ENCODE data around the gene NAV2.

Gene NAV2

DNA sequence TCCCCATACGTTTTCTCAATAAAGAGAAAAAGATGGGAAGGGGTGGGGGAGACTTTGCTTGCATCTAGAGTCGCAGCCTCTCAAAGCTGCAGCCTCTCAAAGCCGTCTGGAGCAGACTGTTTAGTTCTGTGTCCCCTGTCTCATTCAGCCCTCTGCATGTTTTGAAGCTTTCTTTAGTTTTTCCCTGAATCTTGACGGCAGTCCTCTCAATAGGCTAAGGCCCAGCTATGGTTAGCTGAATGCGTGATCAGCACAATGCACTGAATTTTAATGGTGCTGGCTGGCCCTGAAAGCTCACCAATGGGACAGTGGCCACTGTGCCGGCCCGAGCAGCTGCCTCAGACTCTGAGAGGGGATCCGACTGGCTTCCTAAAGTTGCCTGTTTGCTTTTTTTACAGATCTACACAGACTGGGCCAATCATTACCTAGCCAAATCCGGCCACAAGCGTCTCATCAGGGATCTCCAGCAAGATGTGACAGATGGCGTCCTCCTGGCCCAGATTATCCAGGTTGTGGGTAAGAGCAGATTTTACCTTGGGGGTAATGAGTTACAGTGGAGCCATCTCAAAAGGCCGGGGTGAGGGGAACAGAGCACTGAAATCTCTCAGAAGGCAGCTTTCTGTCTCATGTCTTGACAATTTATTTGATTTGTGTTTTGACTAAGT, 119.6 kb downstream of the NAV2 start:
- FAIRE-seq = no peak
- TF ChIP-seq POLR2A (IDR thresholded peaks at IDR 0.05; ENCODE audit: low read depth, low read length) = no peak
- no peak for DNase-seq (ENCODE audit: insufficient read length, low spot score)

DNA sequence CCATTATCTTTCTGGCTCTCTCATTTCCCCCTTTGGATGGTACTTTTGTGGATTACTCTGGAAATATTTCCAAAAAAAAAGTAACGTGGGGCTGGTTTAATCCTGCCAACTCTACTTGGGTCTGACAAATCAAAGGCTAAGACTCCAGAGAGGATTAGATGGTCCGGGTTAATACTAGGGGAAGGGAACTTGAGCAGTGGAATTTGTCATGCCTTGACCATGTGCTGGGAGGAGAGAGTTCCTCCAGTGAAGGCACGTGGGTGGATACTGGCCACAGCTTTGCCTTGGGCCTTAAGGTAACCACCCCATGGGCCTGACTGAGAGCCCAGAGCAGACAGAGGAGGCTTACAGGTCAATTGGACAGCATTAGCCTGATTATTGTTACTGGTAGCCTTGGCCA, 120.3 kb downstream of the NAV2 start:
- TF ChIP-seq POLR2A (IDR thresholded peaks at IDR 0.05; ENCODE audit: low read depth, low read length) = no peak
- DNase-seq (ENCODE audit: insufficient read length, low spot score) (no peak), FAIRE-seq (no peak)

DNA sequence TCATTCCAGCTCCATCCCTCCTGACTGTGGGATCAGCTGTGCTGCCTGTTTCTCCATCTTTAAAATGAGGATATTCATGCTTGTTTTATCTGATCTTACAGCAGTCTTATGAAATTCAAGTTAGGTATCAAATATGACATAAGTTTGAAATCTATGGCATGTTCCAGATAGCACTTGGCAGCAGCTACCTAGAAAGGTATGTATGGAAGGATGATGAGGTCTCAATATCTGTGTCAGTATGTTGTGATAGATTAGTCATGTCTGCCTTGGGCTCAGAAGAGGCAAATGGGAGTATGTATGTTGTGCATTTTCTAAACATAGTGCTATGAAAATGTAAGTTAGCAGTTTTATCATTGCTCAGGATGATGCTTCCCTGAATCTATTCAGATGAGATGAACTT, 122.1 kb downstream of the NAV2 start:
- DNase-seq (ENCODE audit: insufficient read length, low spot score) (no peak), FAIRE-seq (no peak)
- no peak for TF ChIP-seq POLR2A (IDR thresholded peaks at IDR 0.05; ENCODE audit: low read depth, low read length)

DNA sequence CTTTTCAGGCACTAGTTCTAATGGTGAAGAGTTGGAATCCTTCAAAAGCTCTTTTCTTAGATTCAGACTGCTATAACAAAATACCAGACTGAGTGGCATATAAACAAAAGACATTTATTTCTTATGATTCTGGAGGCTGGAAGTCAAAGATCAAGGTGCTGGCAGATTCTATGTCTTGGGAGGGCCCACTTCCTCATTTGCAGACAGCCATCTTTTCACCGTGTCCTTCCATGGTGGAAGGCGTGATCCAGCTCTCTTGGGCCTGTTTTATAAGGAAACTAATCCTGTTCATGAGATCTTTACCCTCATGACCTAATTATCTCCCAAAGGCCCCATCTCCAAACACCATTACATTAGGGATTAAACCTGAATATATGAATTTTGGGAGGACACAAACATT, 124.0 kb downstream of the NAV2 start:
- no peak for TF ChIP-seq POLR2A (IDR thresholded peaks at IDR 0.05; ENCODE audit: low read depth, low read length)
- FAIRE-seq = no peak
- DNase-seq (ENCODE audit: insufficient read length, low spot score) = no peak

DNA sequence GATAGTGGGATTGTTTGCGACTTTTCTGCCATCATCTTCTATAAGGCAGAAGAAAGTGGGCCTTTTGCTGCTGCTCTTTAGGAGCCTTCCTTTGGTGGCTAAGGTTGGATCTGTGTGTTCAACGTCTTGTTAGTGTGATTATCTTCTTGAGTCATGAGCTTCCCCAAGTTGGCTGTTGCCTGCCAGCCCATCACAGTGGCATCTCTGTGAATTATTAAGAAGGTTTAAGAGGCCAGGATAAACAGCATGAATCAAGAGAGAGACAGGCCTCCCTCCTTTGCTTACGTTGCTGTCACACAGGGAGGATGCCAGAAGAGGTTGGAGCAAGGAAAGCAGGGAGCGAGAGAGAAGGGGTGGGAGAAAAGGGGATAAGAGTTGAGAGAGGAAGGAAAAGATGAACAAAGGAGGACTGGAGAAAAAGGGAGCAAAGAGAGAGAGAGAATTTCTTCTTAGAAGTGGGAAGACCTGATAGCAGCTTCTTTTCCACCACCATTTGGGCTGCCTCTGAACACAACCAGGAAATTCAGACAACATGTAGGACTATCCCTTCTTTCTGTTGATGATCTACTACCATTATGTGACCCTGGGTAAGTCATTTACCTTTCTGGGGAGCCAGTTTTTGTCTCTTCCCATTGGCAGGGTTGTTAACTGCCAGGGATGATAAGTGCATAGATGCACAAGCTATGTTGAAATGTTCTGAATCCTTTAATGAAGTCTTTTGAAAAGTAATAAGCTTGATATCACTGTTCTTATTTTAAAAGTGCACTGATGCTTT, 126.5 kb downstream of the NAV2 start:
- no peak for FAIRE-seq
- TF ChIP-seq POLR2A (IDR thresholded peaks at IDR 0.05; ENCODE audit: low read depth, low read length) = no peak
- no peak for DNase-seq (ENCODE audit: insufficient read length, low spot score)

DNA sequence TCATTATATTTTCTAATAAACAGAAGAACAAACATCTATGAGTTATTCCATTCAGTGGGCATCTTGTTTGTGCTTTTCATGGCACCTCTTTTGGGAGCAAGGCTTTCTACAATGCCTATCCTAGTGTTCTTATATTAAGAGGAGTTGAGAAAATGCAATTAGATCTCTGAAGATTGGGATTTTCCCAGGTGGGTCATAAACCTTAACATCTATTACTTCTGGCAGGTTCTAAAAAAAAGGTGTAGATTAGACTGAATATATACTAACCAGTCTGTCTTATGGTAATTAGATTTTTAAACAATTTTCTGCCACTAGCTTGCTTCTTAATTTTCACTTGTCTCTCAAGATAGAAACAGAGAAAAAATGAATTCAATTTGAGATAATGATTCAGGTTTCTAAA, 128.3 kb downstream of the NAV2 start:
- no peak for TF ChIP-seq POLR2A (IDR thresholded peaks at IDR 0.05; ENCODE audit: low read depth, low read length)
- FAIRE-seq = no peak
- no peak for DNase-seq (ENCODE audit: insufficient read length, low spot score)

DNA sequence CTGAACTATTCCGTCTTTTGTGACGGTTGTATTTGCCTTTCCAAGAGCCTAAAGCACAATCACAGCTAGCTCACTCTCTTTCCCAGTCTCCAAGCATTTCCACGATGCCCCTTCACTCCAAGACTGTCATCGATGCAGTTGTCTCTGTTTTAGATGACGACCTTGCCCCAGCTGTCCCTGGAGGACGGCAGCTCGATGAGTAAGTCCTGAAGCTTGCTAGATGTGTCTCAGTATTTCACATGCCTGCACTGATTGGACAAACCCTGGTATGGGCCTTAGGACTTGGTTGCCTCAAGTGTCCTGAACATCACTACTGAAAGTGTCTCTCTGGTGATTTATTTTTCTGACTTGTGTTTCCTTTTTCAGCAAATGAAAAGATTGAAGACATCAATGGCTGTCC, 129.9 kb downstream of the NAV2 start:
- DNase-seq (ENCODE audit: insufficient read length, low spot score) = no peak
- FAIRE-seq = no peak
- no peak for TF ChIP-seq POLR2A (IDR thresholded peaks at IDR 0.05; ENCODE audit: low read depth, low read length)

DNA sequence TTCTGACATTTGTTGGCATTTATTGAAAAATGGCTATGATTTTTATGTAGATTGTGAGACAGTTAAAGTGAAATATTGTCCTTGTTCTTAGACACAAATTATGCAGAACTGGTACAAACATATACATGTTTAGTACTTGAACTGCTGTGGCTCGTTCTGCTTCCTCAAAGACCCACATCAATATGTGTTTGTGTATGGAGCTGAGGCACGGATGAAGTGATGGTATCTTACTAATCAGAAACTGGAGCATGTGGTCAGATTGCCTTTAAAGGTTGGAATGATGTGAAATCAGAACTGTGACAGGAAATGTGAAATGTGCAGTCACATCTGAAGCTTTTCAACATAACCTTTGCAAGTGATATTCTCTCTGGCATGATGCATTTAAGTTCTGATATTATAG, 130.4 kb downstream of the NAV2 start:
- DNase-seq (ENCODE audit: insufficient read length, low spot score) (no peak), FAIRE-seq (no peak)
- TF ChIP-seq POLR2A (IDR thresholded peaks at IDR 0.05; ENCODE audit: low read depth, low read length) = no peak

DNA sequence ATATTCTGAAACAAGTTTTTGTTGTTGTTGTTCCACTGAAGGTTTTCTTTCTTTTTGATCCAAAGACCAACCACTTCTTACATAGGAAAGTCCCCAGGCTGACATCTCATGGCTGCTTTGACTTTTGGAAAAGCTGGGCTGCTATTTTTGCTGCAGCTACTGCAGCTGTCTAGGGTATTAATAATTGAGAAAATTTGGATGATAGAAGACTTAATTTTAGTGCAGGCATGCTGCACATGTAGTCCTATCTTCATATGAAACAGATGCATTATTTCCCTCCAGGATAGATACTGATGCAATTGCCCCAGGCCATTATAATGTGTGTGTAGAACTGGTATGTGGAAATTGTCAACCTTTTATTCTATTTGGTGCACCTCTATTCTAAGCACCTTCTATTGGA, 131.4 kb downstream of the NAV2 start:
- no peak for DNase-seq (ENCODE audit: insufficient read length, low spot score)
- no peak for FAIRE-seq
- TF ChIP-seq POLR2A (IDR thresholded peaks at IDR 0.05; ENCODE audit: low read depth, low read length) = no peak

DNA sequence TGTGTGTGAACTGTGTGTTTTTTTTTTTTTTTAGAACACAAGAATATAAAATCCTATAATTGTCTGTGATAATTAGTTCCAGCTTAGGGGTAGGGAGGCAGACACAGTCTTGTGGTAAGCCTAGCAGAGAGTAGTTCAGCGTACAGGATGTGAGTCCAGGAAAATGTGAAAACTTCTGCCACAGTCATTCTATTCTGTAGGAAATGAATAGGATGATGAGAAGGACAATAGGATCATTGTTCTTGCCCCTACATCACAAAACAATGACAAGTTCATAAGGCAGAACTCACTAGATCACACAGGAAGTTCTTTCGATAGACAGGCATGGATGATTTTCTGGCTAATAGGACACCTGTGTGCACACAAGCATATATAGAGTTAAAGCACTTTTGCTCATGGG, 132.2 kb downstream of the NAV2 start:
- FAIRE-seq (no peak), DNase-seq (ENCODE audit: insufficient read length, low spot score) (no peak)
- no peak for TF ChIP-seq POLR2A (IDR thresholded peaks at IDR 0.05; ENCODE audit: low read depth, low read length)

DNA sequence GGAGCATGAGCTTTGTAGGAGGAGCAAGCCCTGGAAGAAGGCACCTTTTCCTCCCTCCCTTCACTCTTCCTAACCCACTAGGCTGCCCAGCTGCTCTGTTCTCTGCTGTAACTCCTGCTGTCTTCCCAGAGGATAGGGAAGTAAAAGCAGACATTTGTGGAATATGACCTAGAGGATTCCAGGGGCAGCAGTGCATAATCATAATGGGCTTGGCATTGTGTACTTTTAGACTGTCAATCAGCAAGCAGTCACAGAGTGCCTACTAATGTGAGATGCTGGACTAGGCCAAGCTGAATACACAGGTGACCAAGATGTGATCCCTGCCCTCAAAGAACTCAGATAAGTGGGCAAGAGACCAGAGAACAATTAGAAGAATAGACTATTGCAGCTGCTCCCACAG, 133.0 kb downstream of the NAV2 start:
- DNase-seq (ENCODE audit: insufficient read length, low spot score) (no peak), FAIRE-seq (no peak)
- no peak for TF ChIP-seq POLR2A (IDR thresholded peaks at IDR 0.05; ENCODE audit: low read depth, low read length)

DNA sequence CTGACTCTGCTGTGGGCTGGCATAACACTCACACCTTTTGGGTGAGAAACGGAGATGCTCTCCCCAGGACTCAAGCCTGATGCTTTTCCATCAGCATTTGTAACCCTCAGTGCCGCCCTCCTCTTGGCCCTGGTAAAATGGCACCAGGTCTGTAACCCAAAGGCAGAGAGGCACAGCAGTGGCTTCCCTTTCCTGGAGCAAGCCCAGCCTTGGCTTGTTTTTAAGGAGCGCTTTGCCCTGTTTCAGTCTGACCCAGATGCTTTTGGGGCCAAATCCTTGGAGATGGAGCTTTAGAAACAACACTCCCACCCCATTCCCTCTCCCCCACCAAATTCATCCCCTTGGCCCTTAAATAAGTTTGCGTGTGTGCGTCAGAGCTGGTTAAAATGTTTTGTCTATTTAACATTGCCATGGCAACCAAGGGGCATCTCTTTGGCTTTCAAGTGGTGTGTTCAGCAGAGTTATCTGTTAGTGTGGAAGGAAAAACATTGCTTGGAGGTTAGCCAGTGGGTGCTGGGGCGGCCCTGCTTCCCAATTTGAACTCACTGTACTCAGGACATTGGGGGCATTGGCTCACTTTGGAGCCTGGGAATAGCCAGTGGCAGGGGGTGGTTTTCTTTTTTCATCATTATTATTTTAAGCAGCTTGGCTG, 134.1 kb downstream of the NAV2 start:
- DNase-seq (ENCODE audit: insufficient read length, low spot score) = no peak
- no peak for FAIRE-seq

DNA sequence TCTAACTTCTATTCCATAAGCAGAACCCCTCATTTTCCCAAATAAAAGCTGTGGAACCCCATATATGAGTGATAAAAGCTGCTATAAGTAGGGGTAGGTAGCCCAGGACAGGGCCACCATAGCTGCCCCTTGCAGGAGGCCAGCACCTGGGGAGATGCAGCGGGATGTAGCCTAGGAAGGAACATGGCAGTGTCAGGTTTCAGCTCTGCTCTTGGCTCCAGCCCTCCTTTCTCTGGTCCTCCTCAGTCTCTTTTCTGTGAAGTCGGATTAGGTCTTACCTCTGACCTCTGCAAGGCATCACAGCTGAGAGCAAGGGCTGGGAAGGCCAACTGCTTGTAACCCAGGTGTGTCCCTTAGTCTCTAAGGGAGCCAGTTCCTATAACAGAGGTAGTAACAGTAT, 135.6 kb downstream of the NAV2 start:
- FAIRE-seq = no peak

More for the DNA sequence above, 134.1 kb downstream of the NAV2 start:
- no peak for TF ChIP-seq POLR2A (IDR thresholded peaks at IDR 0.05; ENCODE audit: low read depth, low read length)

DNA sequence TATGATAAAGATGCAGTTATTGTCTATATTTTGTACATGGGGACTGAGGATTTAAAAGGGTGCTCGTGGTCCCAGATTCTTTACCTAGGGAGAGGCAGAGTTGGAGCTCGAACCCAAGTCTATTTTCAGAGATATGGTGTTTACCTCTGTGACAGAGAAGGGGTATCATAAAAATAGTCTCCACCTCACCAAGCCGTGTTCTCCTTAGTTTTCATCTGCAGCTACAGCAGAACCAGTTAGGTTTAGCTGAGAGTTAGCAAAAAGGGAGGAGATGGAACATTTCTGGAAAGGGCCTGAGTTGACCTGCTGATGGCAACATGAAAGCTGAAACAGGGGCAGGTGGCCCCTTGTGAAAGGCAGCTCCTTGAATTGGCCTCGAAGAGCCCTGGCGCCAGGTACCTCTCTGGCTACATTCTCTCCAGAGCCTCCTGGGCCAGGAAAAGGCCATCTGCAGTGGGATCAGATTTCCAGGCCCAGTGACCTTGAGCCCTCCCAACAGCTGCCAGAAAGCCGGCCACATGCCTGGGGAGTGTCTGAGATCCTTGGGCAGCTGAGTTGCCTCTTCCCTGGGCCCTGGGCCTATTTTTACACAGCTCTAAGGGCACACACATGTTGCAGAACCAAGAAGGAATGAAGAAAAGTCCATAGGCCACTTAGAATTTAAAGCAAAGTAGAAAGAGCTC, 136.6 kb downstream of the NAV2 start:
- no peak for TF ChIP-seq POLR2A (IDR thresholded peaks at IDR 0.05; ENCODE audit: low read depth, low read length)
- FAIRE-seq = no peak
- DNase-seq (ENCODE audit: insufficient read length, low spot score) = no peak

More for the DNA sequence above, 135.6 kb downstream of the NAV2 start:
- TF ChIP-seq POLR2A (IDR thresholded peaks at IDR 0.05; ENCODE audit: low read depth, low read length) = no peak
- DNase-seq (ENCODE audit: insufficient read length, low spot score) = no peak

Data from H54 (cell line).